Measurements from ENCODE around the gene ARAP3.

- no peak for TF ChIP-seq POLR2A (IDR thresholded peaks at IDR 0.05; ENCODE audit: low read depth, low read length)
- TF ChIP-seq TAF1 (IDR thresholded peaks at IDR 0.05; ENCODE audit: low read depth, low read length): no peak
- no peak for TF ChIP-seq POLR2AphosphoS5 (IDR thresholded peaks at IDR 0.05; ENCODE audit: low read depth, low read length)
- no peak for TF ChIP-seq SPI1 (IDR thresholded peaks at IDR 0.05; ENCODE audit: low read depth, low read length)
- TF ChIP-seq POU2F2 (IDR thresholded peaks at IDR 0.05; ENCODE audit: low read depth, low read length): no peak
Observed at GRCh38 chr5:141701360-141702119, 19.5 kb upstream of the ARAP3 start.
